ENCODE data around the gene SLX4.

The SLX4 gene

DNA sequence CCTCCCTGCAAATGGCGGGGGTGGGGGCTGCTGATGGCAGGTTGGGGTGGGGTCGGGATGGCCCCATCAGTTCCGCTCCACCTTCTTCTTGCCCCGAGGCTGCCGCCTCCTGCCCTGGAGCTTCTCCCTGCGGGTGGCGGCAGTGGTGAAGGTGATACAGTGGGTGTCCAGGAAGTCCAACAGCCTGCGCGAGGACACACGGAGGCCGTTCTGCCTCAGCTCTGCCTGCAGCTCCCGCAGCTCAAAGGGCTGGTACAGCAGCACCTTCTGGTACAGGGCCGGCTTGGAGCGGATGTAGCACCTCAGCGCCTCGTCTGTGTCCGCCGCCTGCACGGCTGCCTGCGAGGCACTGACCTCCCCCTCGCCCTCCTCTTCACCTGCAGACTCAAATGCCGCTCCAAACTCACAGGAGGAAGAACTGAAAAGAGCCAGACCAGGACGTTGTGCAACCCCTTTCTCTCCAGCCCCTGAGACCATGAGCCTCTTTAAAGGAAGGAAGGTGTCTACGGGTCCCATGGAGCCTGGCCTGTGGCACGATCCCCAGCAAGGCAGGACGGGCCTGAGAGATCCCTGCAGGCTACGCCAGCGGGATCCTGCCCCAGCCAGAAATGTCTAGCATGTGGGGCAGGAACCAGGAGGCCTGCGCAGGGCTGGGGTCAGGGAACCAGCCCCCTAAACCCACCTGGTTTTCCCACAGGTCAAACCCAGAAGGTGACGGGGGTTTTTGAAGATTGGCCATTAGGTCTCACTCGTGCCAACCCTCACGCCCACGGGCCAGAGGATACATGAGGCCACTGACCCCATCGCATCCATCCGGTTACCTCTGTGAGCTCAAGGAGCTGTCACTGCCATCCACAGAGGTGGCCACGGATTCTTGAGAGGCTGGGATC is 28.9 kb downstream of the SLX4 start:
- FAIRE-seq (no peak), DNase-seq (ENCODE audit: low spot score) (no peak)

DNA sequence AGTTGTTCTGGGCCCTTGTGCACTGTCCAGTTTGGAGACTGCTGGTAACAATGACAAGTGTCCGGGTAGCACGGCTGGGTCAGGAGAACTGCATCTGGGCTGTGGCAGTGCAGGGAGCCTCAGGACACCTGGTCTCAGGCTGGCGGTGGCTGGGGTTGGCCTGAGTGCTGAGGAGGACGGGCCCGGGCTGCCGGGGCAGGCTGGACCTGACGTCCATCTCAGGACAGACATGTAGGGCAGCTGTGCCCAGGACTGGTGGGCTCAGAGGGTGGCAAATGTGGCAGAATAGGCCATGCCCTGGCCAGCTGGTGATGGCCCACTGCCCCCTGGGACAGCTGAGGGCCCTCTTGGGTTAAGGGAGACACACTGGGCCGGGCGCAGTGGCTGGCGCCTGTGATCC is 30.0 kb downstream of the SLX4 start:
- FAIRE-seq = no peak
- no peak for DNase-seq (ENCODE audit: low spot score)

DNA sequence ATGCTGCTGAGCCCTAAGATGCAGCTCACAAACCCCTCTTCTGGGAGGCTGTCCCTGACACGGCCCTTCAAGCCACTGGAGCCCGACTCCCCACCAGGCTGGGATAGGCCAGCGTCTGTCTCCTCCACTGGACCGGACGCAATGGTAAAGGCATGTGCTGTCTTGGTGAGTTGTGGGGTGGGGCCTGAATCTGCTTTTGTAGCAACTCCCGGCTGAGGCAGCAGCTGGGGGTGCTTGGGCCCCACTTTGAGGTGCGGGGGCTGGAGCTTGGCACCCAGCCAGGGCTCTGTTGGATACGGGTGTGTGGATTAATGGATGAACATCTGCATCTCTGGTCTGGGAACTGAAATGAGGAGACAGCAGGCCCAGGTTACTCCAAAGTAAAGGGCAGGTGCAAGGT is 30.7 kb downstream of the SLX4 start:
- DNase-seq (ENCODE audit: low spot score) = no peak
- FAIRE-seq = no peak

DNA sequence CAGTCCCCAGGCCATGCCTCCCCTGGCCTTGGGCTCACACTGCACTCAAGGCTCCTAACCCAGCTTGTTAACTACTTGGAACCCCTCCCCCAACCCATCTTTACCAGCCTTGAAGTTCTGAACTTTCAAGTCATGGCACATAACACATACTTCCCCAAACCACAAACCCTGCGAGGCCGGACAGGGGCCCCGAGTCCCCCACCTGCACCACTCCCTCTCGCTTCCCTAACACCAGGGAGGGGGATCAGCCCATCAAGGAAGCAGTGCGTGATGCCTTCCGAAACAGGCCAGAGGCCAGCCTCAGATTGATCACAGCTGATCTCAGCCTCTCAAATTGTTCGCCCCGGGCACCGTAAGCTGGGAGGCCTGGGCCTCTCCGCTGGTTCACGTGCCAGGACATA is 31.2 kb downstream of the SLX4 start:
- DNase-seq (ENCODE audit: low spot score) (no peak), FAIRE-seq (no peak)

DNA sequence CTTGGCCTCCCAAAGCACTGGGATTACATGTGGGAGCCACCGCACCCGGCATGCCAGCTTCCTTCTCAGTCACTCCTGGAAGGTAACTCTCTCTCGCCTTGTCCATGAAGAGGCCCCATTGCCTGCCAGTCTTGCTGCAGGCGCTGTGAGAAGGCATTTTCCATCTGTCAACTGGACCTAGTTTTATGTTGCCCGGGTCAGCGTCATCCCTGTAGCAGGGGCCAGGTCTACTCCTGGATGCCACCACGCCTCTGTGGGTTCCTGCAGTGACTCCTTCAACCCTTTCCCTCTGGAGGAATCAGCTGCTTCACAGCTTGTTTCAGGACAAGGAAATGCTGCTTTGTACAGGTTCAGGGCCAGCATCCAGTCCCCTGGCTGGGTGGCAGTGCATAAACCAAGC is 31.6 kb downstream of the SLX4 start:
- FAIRE-seq (no peak), DNase-seq (ENCODE audit: low spot score) (no peak)

DNA sequence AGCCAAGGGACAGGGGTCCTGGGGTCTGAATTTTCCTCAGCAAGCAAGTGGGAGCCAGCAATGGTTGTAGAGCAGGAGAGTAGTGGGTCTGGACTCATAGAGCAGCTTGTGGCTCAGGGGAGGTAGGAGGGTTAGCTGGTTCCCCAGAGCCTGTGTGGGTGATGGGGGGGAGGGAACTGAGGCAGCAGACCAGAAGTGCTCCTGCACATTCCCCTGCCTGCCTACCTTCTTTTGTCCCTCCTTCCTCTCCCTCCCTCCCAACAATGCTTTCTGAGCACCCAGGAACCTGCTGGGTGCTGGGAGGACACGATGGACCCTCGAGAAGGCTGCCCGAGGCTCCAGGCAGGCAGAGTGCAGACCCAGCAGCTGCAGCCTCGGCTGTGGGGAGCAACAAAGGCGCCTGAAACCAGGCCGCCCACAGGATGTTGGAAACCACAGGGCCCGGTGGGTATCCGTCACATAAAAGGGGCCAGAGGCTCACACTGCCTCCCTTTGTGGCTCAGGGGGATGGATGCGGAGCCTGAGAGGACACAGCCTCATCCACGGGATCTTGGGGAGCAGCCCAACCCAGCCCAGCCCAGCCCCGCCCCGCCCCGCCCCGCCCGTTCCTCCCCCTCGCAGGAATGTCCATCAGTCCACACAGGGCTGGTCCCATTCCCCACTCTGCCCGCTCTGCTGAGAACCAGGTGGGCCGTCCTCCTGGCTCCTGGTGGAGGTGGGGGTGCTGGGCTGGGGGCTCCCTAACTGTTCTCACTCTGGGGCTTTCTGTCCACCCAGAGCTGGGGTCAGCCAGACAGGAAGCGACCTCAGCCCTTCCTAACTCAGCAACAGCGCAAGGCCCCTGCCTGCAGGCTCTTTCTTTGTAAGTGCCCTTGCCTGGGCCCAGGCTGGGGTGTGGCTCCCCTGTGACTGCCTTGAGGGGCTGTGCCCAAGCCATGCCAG is 32.5 kb downstream of the SLX4 start:
- FAIRE-seq (no peak), DNase-seq (ENCODE audit: low spot score) (no peak)

DNA sequence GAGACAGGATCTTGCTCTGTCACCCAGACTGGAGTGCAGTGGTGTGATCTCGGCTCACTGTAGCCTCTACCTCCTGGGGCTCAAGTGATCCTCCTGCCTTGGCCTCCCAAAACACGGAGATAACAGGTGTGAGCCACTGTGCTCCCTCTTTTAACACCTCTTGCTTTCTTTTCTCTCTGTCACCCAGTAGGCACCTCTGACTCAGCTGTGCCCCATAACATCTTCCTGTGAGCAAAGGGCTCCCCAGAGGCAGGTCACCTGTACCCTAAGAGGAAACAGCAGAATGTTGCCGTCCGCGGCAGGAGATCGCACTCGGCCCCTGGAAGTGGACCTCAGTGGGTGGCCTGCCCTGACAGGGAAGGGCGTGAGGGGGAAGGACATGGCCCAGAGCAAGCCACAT is 33.3 kb downstream of the SLX4 start:
- no peak for FAIRE-seq
- no peak for DNase-seq (ENCODE audit: low spot score)

DNA sequence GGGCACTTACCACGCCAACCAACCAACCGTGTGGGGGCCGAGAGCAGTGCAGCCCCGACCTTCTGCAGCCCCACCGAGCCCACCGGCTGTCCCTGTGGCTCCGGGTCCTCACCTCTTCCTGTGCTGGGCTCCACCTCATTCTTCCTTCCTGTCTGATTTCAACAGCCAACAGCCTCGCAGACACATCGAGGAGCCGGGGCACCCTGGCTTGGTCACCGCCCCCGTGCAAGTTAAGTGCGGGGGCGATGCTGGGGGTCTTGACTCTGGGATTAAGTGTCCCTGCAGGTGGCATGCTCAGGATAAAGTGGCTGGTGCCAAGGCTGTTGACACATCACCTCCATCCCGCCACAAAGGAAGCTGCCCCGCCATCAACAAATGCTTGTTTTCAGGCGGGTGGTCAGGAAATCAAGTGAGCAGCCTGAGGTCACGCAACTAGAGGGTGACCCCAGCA is 34.1 kb downstream of the SLX4 start, which contains the start of gene NLRC3:
Gene NLRC3 (minus strand): TSS at position 102 of the 451 bp plus-strand sequence. CDS start 12,367 bp downstream, outside the sequence.
- DNase-seq (ENCODE audit: low spot score) (no peak), FAIRE-seq (no peak)

DNA sequence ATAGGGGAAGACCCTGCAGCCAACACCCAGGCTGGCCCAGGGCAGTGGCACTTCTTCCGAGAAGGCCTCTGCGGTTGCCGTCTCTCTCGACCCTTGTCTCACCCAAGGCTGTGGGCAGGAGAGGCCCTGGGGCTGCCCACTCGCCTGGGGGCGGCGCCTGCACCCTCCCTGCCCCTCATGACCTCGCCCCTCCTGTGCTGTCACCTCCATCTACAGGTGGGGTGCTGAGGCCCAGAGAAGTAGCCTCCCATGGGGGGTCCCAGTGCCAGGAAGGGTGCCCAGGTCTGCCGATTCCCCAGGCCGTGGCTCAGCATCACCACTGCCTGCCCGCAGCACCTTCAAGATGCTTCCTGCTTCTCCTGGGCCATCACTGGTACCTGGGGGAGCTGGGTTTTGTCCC is 35.2 kb downstream of the SLX4 start:
- no peak for DNase-seq (ENCODE audit: low spot score)
- FAIRE-seq = no peak

DNA sequence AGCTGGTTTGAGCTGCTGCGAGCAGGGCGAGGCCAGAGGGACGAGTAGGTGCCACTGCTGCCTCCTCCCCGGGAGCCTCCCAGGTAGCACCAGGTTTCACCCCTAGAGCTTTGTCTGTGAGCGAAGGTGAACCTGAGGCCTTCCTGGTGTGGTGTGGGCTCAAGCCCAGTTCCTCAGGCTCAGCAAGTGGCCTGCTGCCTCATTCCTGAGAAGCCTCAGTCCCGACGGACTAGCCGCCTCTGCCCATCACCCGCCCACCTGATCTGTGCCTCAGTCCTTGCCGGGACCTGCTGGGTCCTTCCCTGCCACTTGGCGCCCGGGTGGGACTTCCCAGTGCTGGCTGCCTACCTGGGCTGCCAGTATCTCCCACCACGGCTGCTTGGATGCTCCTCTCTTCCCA is 35.9 kb downstream of the SLX4 start:
- DNase-seq (ENCODE audit: low spot score) (no peak), FAIRE-seq (no peak)

DNA sequence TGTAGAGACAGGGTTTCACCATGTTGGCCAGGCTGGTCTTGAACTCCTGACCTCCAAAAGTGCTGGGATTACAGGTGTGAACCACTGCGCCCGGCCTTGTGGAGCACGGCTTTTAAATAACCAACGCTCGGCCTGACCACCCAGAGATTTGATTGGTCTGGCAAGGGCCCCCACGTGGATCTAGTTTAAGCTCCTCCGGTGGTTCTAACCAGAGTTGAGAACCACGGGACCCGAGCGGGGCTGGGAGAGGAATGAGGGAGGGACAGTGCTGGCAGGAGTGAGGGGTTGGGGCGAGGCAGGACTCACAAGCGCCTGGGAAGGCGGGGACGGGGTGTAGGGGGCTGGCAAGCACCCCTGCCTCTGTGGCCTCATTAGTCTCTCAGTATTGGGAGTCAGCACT is 37.2 kb downstream of the SLX4 start:
- FAIRE-seq (no peak), DNase-seq (ENCODE audit: low spot score) (no peak)

DNA sequence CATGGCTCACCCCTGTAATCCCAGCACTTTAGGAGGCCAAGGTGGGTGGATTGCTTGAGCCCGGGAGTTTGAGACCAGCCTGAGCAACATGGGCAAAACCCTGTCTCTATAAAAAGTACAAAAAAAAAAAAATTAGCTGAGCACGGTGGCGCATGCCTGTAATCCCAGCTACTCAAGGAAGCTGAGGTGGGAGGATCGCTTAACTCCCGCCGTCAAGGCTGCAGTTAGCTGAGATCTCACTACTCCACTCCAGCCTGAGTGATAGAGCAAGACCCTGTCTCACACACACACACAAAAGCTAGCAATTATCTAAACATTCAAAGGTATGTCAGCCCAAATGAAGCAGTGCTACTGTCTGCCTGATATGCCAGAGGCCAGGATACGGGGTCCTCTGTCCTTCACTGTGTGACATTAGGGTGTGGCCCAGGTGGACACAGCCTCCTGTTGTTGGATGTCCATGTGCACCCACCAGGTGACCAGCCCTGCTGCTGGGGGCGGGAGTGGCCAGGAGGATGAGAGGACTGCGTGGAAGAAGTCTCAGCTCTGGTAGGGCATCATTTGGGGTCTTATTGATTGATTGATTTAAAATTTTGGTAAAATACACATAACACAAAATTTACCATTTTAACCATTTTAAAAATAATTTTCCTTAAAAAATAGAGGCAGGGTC is 38.1 kb downstream of the SLX4 start:
- DNase-seq (ENCODE audit: low spot score) (no peak), FAIRE-seq (no peak)

DNA sequence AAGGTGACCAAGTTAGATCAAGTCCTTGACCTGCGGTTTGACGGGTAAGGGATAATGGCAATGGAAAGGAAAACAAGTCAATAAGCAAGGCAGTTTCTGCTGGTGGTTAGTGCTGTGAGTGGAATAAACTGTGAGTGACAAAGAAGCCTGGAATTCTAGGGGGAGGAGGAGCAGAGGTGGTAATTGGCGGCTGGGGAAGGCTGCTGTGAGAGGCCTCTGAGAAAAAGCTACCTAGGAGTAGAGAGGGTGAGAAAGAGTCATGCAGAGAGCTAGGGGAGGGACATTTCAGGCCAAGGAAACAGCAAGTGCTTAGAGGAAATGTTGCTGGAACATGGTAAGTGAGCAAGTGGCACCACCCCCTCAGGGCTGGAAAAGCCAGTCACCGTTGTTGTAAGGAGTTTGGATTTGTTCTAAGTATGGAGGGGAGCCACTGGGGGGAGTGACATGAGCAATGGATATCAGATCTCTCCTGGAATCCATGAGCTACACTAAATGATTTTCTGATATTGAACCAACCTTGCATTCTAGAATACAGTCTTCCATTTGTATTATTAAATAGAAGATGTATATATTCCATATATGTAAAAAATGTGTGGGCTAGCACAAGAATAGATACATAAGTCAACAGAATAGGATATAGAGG is 40.9 kb downstream of the SLX4 start:
- FAIRE-seq = no peak

DNA sequence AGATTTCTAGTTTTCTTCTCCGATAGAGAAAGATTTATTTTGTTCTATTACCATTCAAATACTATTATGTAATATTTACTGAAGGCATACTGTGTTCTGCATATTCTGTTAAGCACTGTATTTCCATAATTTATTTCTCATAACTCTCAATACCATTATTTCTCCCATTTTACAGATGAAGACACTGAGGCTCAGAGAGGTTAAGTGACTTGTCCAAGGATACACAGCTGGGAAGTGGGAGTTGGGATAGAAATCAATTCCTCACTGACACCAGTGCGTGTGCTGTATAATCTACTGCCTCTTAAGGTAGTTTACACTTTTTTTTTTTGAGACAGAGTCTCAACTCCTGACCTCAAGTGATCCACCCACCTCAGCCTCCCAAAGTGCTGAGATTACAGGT is 41.6 kb downstream of the SLX4 start:
- no peak for DNase-seq (ENCODE audit: low spot score)
- no peak for FAIRE-seq

More for the DNA sequence above, 40.9 kb downstream of the SLX4 start:
- peak; percentile 58 for DNase-seq (ENCODE audit: low spot score)

DNA sequence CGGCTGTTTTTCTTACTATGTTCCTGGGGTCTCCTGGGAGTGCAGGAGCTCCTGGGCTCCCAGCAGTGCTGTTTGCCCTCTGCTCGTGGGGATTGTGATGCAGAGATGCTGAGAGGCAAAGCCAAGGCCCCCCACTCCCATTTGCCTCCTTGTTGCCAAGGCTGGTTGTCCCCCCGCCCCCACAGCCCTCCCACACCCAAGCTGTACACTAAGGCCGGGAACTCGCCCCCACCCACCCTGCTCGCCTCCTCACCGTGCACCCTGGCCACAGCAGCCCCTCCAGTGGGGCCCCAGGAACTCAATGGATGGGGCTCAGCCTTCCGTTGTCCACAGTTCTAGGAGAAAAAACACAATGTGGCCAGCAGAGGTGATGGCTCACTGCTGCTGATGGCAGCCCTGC is 44.4 kb downstream of the SLX4 start:
- DNase-seq (ENCODE audit: low spot score) (no peak), FAIRE-seq (no peak)

DNA sequence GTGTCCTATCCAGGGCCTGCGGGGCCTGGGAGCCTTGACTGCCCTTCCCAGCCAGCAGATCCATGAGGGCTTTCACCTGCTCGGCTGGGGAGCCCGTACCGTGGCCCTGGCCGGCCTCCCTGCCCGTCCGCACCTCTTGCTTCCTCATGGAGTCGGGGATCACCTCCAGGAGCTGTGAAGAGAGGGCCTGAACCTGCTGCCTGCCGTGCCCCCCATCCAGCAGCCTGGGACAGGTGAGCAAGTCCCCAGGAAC is 46.6 kb downstream of the SLX4 start:
- no peak for DNase-seq (ENCODE audit: low spot score)
- no peak for FAIRE-seq

DNA sequence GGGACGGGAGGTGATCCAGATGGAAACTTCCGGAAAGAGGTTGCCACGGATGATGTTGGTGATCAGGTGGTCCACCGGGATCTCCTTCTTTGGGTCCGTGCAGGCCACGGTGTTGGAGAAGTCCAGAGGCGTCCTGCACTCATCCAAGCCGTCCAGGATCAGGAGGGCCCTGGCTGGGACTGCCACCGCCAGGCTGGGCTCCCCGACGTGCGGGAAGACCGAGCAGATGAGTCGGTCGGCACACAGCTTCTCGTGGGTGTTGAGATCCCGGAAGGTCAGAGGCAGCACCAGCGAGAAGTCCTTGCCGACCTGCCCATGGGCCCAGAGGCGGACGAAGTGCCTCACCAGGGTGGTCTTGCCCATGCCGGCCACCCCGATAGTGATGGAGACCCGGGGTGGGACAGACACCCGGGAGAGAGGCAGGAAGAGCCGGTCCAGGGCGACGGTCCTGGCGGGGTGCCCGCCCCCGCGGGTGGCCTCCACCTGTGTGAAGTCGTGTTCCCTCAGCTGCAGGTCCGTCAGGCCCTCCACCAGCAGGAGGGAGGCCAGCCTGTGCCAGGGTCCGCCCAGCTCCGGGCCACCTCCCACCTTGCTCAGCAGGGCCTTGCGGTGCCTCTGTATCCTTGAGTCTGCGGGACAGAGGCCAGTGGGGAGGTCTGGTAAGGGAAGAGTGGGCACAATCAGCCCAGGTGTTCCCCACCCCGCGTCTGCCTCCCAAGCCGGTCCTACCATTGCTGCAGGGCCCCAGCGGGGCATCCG is 47.1 kb downstream of the SLX4 start:
- DNase-seq (ENCODE audit: low spot score) (no peak), FAIRE-seq (no peak)

DNA sequence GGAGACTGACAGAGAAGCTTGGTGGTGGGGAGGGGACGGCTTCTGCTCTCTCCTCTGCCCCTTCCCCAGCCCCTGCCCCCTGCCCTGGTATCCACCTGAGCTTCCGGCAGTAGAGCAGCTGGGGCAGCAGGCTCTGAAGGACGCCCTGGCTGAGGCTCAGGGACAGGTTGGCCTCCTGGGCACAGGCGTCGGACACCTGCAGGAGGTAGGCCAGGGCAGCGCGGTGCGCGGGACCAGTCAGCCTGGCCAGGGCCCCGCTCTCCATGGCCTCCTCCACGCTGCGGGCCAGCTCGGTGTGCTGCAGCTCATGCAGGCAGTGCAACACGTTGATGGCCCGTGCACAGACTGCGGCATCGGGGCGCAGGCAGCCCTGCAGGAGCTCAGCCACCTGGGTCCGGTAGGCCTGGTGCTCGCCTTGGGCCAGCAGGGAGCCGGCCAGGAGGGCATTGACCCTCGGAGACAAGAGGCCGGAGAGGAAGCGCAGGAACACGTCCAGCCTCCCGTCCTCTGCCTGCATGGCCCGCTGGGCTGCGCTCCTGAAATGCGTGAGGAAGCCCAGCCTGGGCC is 48.4 kb downstream of the SLX4 start:
- no peak for FAIRE-seq
- DNase-seq (ENCODE audit: low spot score) = no peak

DNA sequence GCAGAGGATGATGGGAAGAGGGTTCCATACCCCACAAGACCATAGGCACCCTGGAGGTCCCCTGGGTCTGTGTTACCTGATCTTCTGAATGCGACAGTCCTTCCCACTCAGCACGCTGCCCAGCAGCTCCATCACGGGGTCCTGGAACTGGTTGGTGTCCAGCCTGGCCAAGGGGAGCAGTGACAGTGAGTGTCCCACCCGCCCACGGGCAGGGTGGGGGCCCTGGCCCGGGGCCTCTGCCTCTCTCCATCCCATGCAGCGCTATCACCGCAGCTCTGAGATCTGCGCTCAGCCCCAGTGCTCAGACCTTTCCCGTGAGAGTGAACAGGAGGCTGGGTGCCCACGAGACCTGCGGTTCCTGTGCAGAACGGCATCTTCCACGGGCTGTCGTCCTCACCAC is 49.8 kb downstream of the SLX4 start:
- FAIRE-seq = no peak
- DNase-seq (ENCODE audit: low spot score) = no peak

DNA sequence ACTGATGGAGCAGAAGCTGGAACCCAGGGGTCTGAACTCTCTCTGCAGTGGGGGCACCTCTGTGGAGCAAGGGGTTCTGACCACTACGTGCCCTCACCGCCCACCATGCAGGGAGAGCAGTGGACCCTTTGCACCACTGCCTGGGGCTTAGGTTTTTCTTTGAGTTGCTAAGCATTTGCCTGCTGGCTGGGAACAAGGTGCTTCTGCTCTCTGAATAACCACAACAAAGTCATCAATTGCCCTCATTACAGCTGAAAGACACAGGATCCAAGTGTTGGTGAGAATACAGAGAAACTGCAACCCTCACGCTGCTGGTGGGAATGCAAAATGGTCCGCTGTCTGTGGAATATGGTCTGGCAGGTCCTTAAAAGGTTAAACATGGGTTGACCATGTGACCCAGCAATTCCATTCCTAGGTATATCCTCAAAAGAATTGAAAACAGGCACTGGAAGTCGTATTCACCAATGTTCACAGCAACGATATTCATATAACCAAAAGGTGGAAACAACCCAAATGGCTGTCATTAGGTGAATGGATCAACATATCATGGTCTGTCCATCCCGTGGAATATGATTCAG is 57.0 kb downstream of the SLX4 start:
- DNase-seq (ENCODE audit: low spot score) (no peak), FAIRE-seq (no peak)
